Fibroblast of skin of back (primary cell): ENCODE results near the gene COL6A3.

ENCODE experiments used
- DNase-seq: peaks from one replicate; pipeline ENCODE4 v3.0.0-alpha.2; 2013

The COL6A3 gene

GRCh38 chr2:237438080-237438940 lies 24.3 kb upstream of the COL6A3 start:
- DNase-seq, result no peak

GRCh38 chr2:237437566-237437965 lies 23.6 kb upstream of the COL6A3 start:
- no peak for DNase-seq

- peak; percentile 93 for DNase-seq
These were observed 22.1 kb upstream of the COL6A3 start for GRCh38 chr2:237435844-237436587.

- peak; percentile 92 for DNase-seq
These were observed 20.9 kb upstream of the COL6A3 start for GRCh38 chr2:237434866-237435311.

- DNase-seq, result no peak
These were observed 20.1 kb upstream of the COL6A3 start for GRCh38 chr2:237433920-237434676.

- peak; percentile 99 for DNase-seq
These were observed 18.6 kb upstream of the COL6A3 start for GRCh38 chr2:237432484-237433092.

- DNase-seq, result peak; percentile 56
These were observed 17.9 kb upstream of the COL6A3 start for GRCh38 chr2:237431837-237432236.

GRCh38 chr2:237431372-237431771 lies 17.4 kb upstream of the COL6A3 start:
- DNase-seq, result peak; percentile 99

- peak; percentile 58 for DNase-seq
These were observed 16.9 kb upstream of the COL6A3 start for GRCh38 chr2:237430861-237431260.

GRCh38 chr2:237429753-237430152 lies 15.8 kb upstream of the COL6A3 start:
- DNase-seq, result peak; percentile 75

- no peak for DNase-seq
These were observed 14.0 kb upstream of the COL6A3 start for GRCh38 chr2:237427769-237428506.

- DNase-seq, result no peak
These were observed 12.6 kb upstream of the COL6A3 start for GRCh38 chr2:237426517-237426916.

- DNase-seq, result no peak
These were observed 11.4 kb upstream of the COL6A3 start for GRCh38 chr2:237425320-237425719.

- DNase-seq, result no peak
These were observed 10.6 kb upstream of the COL6A3 start for GRCh38 chr2:237424544-237424943.

- no peak for DNase-seq
These were observed 9.9 kb upstream of the COL6A3 start for GRCh38 chr2:237423891-237424290.

GRCh38 chr2:237422309-237422708 lies 8.3 kb upstream of the COL6A3 start:
- DNase-seq, result no peak

- peak; percentile 82 for DNase-seq
These were observed 7.7 kb upstream of the COL6A3 start for GRCh38 chr2:237421542-237422116.

GRCh38 chr2:237418300-237418699 lies 4.3 kb upstream of the COL6A3 start:
- no peak for DNase-seq

- no peak for DNase-seq
These were observed 782 bp downstream of the COL6A3 start for GRCh38 chr2:237412988-237413776.

GRCh38 chr2:237412646-237412987 lies 1.3 kb downstream of the COL6A3 start:
- no peak for DNase-seq
